GM12892 (cell line): Measurements from ENCODE around the gene NAXE.

ENCODE experiments used
- POLR2A ChIP-seq: IDR thresholded peaks from 2 replicates; pipeline ENCODE4 v1.6.1; 2011; ENCODE audit warnings: low read depth, low read length, control low read depth
- POLR2AphosphoS5 ChIP-seq: IDR thresholded peaks from 2 replicates; pipeline ENCODE4 v1.6.1; 2011; ENCODE audit warnings: low read depth, low read length, control low read depth

DNA sequence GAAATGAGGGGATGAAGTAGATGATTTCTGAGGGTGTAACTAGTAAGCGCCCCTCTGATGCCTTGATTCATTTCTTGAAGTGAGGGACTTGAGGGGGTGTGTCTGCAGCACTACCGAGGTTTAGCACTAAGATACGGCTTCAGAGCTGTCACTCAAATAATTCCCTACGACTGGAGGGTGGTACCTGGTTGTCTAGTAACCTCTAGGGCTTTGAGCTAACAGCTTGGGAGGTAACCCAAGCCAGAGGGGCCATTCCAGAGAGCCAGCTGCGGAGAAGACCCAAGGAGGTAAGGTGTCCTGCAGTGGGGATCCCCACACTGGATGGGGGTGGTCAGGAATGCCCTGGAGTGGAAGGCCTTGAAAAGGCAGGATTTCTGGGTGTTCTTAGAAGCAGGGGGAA lies 12.1 kb upstream of the NAXE start, which contains the start of gene TTC24:
- TF ChIP-seq POLR2A (no peak), POLR2AphosphoS5 (no peak)
